GM12891 (cell line): ENCODE data around the gene TPP2.

Source experiments
- PAX5 ChIP-seq: IDR thresholded peaks from 2 replicates; pipeline ENCODE4 v1.6.1; 2011; ENCODE audit warnings: low read length, moderate library complexity, mild to moderate bottlenecking; ENCODE audit not compliant: insufficient read depth, severe bottlenecking
- POLR2A ChIP-seq: IDR thresholded peaks from 2 replicates; pipeline ENCODE4 v1.6.1; 2011; ENCODE audit warnings: low read depth, low read length, control low read depth
- POLR2AphosphoS5 ChIP-seq: IDR thresholded peaks from 2 replicates; pipeline ENCODE4 v1.6.1; 2011; ENCODE audit warnings: low read depth, low read length, control low read depth
- SPI1 ChIP-seq: IDR thresholded peaks from 2 replicates; pipeline ENCODE4 v1.6.1; 2011; ENCODE audit warnings: low read depth, low read length, control low read depth
- TAF1 ChIP-seq: IDR thresholded peaks from 2 replicates; pipeline ENCODE4 v1.6.1; 2011; ENCODE audit warnings: low read depth, low read length, control low read depth

DNA sequence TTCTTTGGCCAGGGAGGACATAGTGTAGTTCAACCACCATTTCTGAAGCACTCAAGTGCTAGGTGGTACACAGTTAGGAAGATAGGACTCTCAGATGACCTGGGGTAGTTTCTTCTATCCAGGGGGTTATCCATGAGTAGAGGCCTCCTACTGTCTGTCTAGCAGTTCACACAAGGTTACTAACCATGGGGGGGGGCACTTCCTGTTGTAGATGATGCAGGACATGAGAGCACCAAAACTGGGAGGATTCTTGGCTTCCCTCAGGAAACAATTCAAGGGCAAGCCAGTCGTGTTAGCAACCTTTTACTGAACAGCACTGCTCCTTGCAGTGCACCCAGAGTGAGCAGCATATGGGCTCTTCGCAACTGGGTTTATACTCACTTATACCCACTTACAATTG is 8.9 kb upstream of the TPP2 start:
- TF ChIP-seq POLR2A (no peak), POLR2AphosphoS5 (no peak), TAF1 (no peak), SPI1 (no peak), PAX5 (no peak)
